ENCODE data around the gene SSR2. TPM values are rescaled to one million over a fixed set of nuclear protein-coding genes. Genes with fewer than 3 reads are reported as not detected.

SSR2 gene
- total and polyA plus RNA-seq, 4 donors, result 93.1 to 264 (median 173) TPM

- no peaks in the 10 kb centered on the region for H3K27me3 ChIP-seq (ENCODE audit: control insufficient read depth in 4 of 4, insufficient read depth in 4 of 4, low read length in 3 of 4)
- H3K27ac ChIP-seq (ENCODE audit: low read depth in 1 of 2, low read length in 2 of 2), result no peak overlapping the region
- 91% methylated on average over 4 of the region's 4 CpGs for WGBS
- TF ChIP-seq RAD21 (IDR thresholded peaks at IDR 0.05), result no peak
- no peak for TF ChIP-seq HNF4G (IDR thresholded peaks at IDR 0.05)
- no peak for TF ChIP-seq MAX (IDR thresholded peaks at IDR 0.05)
- no peak for TF ChIP-seq ATF3 (IDR thresholded peaks at IDR 0.05)
- no peak for TF ChIP-seq REST (IDR thresholded peaks at IDR 0.05)
- no peak for TF ChIP-seq FOXA1 (IDR thresholded peaks at IDR 0.05)
- TF ChIP-seq TAF1 (conservative IDR thresholded peaks at IDR 0.05), result no peak
- H3K9ac ChIP-seq (ENCODE audit: low read depth in 1 of 2, low read length in 2 of 2), result no peak overlapping the region
- H3K36me3 ChIP-seq (ENCODE audit: control insufficient read depth in 4 of 4, insufficient read depth in 3 of 4, low read depth in 1 of 4, low read length in 3 of 4), result peaks cover 1 to 20% (median 8%) of the 10 kb centered on the region in 4 donors
- H3K4me3 ChIP-seq (ENCODE audit: low read depth in 1 of 3, low read length in 3 of 3), result no peak overlapping the region
- no peak for DNase-seq (ENCODE audit: low spot score)
- H3K4me1 ChIP-seq (ENCODE audit: control insufficient read depth in 4 of 4, insufficient read depth in 4 of 4, low read length in 3 of 4), result peaks cover 0 to 15% (median 7%) of the 10 kb centered on the region in 4 donors
- H3K9me3 ChIP-seq (ENCODE audit: control insufficient read depth in 4 of 4, low read length in 3 of 4), result no peaks in the 10 kb centered on the region
These were observed 29.6 kb upstream of the SSR2 start for GRCh38 chr1:156050376-156050775.

- Histone ChIP-seq H3K4me3 (ENCODE audit: low read depth in 1 of 3, low read length in 3 of 3) (no peak overlapping the region), H3K9ac (ENCODE audit: low read depth in 1 of 2, low read length in 2 of 2) (no peak overlapping the region), H3K36me3 (ENCODE audit: control insufficient read depth in 4 of 4, insufficient read depth in 3 of 4, low read depth in 1 of 4, low read length in 3 of 4) (peaks cover 1 to 20% (median 10%) of the 10 kb centered on the region in 4 donors), H3K4me1 (ENCODE audit: control insufficient read depth in 4 of 4, insufficient read depth in 4 of 4, low read length in 3 of 4) (peaks cover 0 to 8% (median 2%) of the 10 kb centered on the region in 4 donors), H3K27ac (ENCODE audit: low read depth in 1 of 2, low read length in 2 of 2) (no peak overlapping the region), H3K9me3 (ENCODE audit: control insufficient read depth in 4 of 4, low read length in 3 of 4) (no peaks in the 10 kb centered on the region), H3K27me3 (ENCODE audit: control insufficient read depth in 4 of 4, insufficient read depth in 4 of 4, low read length in 3 of 4) (no peaks in the 10 kb centered on the region)
- WGBS, result 87% methylated on average over 3 of the region's 3 CpGs
- no peak for TF ChIP-seq SP1 (IDR thresholded peaks at IDR 0.05)
- TF ChIP-seq HNF4A (conservative IDR thresholded peaks at IDR 0.05), result no peak
- no peak for TF ChIP-seq ZBTB33 (IDR thresholded peaks at IDR 0.05)
- no peak for TF ChIP-seq MAX (IDR thresholded peaks at IDR 0.05)
- TF ChIP-seq TAF1 (conservative IDR thresholded peaks at IDR 0.05), result no peak
- no peak for TF ChIP-seq NR2F2 (IDR thresholded peaks at IDR 0.05)
- TF ChIP-seq ATF3 (IDR thresholded peaks at IDR 0.05), result no peak
- no peak for TF ChIP-seq HNF4G (IDR thresholded peaks at IDR 0.05)
- TF ChIP-seq GABPA (IDR thresholded peaks at IDR 0.05 in 1 of 2, conservative IDR thresholded peaks at IDR 0.05 in 1 of 2), result no peak
- no peak for TF ChIP-seq RAD21 (IDR thresholded peaks at IDR 0.05)
- no peak for TF ChIP-seq CTCF (IDR thresholded peaks at IDR 0.05; ENCODE audit: low read depth, low read length, missing input control)
- TF ChIP-seq EGR1 (IDR thresholded peaks at IDR 0.05; ENCODE audit: low read depth in 2 of 2), result no peak
- TF ChIP-seq JUND (IDR thresholded peaks at IDR 0.05), result no peak
- DNase-seq (ENCODE audit: low spot score), result no peak
These were observed 28.0 kb upstream of the SSR2 start for GRCh38 chr1:156048663-156049258.

All from liver (tissue), 9 donors.